GM12865 (cell line): ENCODE measurements around the gene LRRC23.
"Not testable (repeated sequence)": the region's sequence is repeated elsewhere in the genome, so short reads cannot be mapped to it uniquely, and the experiment has no call there.

Source experiments
- DNase-seq: peaks from one replicate; pipeline ENCODE4 v3.0.0; 2010; ENCODE audit warnings: low read depth
- H3K4me3 ChIP-seq: 2 replicates; pipeline ENCODE4 v1.5.1; 2011; ENCODE audit warnings: mild to moderate bottlenecking, low read depth, low read length, control low read depth
- CTCF ChIP-seq: IDR thresholded peaks from 2 replicates; pipeline ENCODE4 v1.5.1; 2011; ENCODE audit warnings: low read length, control low read depth, low read depth, inconsistent platforms; ENCODE audit not compliant: insufficient read depth; ENCODE audit errors: missing control alignments

The LRRC23 gene

GRCh38 chr12:6902448-6902847, 2.2 kb upstream of the LRRC23 start:
- no peak for DNase-seq
- TF ChIP-seq CTCF, result no peak
- no peak overlapping the region for H3K4me3 ChIP-seq

DNA sequence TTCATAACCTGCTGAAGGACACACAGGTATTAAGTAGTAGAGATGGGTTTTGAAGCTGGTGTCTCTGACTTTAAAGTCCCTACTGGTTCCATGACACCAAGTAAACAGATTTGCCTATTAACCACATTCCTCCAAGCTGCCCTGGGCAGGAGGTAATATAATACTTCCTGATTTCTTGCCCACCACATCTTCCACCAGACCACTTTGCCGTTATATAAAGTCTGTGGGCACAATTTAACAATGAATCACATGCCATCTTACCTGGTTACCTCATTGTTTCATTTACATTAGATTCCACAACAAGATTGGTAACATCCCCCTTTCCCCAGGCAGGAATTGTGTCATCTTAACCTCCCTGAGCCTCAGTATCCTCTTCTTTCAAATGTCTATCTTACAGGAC, 900 bp upstream of the LRRC23 start:
- no peak for DNase-seq

DNA sequence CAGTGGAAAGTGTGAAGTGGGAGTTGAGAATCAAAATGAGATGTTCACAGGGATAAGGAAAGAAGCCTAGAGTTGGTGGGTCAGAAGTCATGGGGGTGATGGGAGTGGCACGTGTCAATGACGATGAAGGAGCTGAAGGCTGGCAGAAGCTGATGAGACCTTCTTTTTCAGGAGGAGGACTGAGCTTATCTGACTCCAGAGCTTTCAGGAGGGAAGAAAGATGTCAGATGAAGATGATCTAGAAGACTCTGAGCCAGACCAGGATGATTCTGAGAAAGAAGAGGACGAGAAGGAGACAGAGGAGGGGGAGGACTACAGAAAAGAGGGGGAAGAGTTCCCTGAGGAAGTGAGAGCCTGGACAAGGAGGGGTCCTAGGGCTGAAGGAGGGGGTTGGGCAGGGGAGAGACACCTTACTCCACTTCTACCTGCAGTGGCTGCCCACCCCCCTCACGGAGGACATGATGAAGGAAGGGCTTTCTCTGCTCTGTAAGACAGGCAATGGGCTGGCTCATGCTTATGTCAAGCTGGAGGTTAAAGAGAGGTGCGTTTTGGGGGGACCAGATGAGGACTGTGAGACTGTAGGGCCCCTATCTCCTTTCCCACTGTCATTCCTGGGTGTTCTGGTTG, 905 bp downstream of the LRRC23 start:
- peak overlapping the region; percentile 88 for H3K4me3 ChIP-seq
- no peak for DNase-seq
- TF ChIP-seq CTCF, result no peak

More for the DNA sequence above, 900 bp upstream of the LRRC23 start:
- no peak overlapping the region for H3K4me3 ChIP-seq
- TF ChIP-seq CTCF, result no peak

GRCh38 chr12:6908141-6908540, 3.5 kb downstream of the LRRC23 start:
- not testable (repeated sequence) for H3K4me3 ChIP-seq, DNase-seq

DNA sequence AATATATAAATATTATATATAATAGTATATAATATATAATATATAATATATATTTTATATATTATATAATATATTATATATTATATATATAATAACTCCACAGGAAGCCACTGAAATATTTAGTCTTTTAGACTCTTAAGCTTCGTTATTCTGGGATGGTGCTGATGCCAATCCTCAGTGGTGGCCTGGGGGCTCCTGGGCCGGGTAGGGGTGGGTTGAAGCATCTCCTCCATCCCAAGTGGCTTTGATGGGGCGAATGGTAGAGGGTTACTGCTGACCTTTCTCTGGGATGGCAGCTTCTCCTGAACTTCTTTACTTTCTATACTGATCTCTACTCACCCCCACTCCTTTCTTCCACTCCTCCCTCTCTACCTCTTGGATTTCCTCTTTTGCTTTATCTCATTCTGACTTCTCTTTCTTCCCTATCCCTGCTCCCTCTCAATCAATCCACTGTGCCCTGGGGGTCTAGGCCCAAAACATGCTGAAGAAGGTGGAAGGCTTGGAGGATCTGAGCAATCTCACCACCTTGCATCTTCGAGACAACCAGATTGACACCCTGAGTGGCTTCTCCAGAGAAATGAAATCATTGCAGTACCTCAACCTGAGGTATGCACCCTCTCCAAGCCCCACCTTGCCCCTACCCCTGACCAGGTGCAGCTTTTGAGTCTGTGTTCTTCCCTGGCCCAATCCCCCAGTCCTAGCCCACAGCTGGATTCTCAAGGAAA, 5.0 kb downstream of the LRRC23 start:
- no peak for DNase-seq
- no peak for TF ChIP-seq CTCF
- no peak overlapping the region for H3K4me3 ChIP-seq

GRCh38 chr12:6912164-6912935, 7.7 kb downstream of the LRRC23 start:
- no peak for TF ChIP-seq CTCF
- DNase-seq, result no peak
- H3K4me3 ChIP-seq, result no peak overlapping the region

GRCh38 chr12:6914246-6914946, 9.8 kb downstream of the LRRC23 start, which contains the start of gene ENO2:
Gene ENO2 (plus strand): TSS chr12:6914580. CDS start chr12:6915833, 1,253 bp downstream.
- peak within 1 kb of the TSS; percentile 75 for H3K4me3 ChIP-seq
- TF ChIP-seq CTCF, result no peak

More at GRCh38 chr12:6914246-6914946, 9.8 kb downstream of the LRRC23 start, which contains the start of gene ENO2:
- peak; percentile 72 for DNase-seq
